ENCODE results near the gene ZNF628.

DNA sequence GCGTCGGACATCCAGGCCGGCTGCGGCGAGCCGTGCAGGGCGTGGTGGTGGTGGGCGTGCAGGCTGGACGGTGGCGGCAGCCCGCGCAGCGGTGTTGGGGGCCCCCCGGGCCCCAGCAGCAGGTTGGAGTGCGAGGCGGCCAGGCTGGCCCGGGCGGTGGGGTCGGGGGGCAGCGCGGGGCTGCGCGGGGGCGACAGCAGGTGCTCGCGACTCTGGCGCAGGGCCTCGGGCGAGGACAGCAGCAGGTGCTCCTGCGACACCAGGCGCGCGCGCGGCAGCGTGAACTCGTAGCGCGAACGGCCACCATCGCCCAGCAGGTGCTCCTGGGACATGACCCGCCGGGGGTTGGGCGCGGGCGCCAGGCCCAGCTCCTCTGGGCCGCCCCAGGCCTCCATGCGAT, 43.1 kb upstream of the ZNF628 start:
- TF ChIP-seq GATA2 (IDR thresholded peaks at IDR 0.05; ENCODE audit: low read depth, low read length) (no peak), GATA3 (IDR thresholded peaks at IDR 0.05; ENCODE audit: low read depth, low read length) (no peak)
